ENCODE results near the gene EFCAB8.

The EFCAB8 gene

GRCh38 chr20:32858701-32859372 lies at the start of gene EFCAB8:
EFCAB8 (plus strand) TSS chr20:32858923; CDS start chr20:32863793, 4,870 bp downstream.
- Histone ChIP-seq H3K4me2 (ENCODE audit: low read depth, low read length) (no peak within 1 kb of the TSS), H3K27ac (ENCODE audit: low read length) (no peak within 1 kb of the TSS), H3K36me3 (replicated peaks; ENCODE audit: insufficient read depth, low read length) (no peaks in the 10 kb centered on the region), H3K9me2 (replicated peaks; ENCODE audit: insufficient read depth, low read length) (no peaks in the 10 kb centered on the region), H3K9me3 (replicated peaks; ENCODE audit: insufficient read depth, low read length) (no peaks in the 10 kb centered on the region), H3K27me3 (replicated peaks; ENCODE audit: insufficient read depth, low read length) (no peaks in the 10 kb centered on the region), H4K20me1 (ENCODE audit: insufficient read depth, low read length) (no peaks in the 10 kb centered on the region), H3F3A (ENCODE audit: insufficient read depth, low read length) (peaks cover 7% of the 10 kb centered on the region), H3K9ac (ENCODE audit: low read length) (no peak within 1 kb of the TSS), H2AFZ (ENCODE audit: low read length) (no peak within 1 kb of the TSS), H3K4me1 (ENCODE audit: low read length) (peaks cover 22% of the 10 kb centered on the region), H3K79me2 (ENCODE audit: low read length) (no peaks in the 10 kb centered on the region), H3K4me3 (ENCODE audit: low read length) (no peak within 1 kb of the TSS)
- no peak for DNase-seq
- TF ChIP-seq EZH2 (optimal IDR thresholded peaks at IDR 0.05; ENCODE audit: low read depth, low read length) = no peak
- no peak for TF ChIP-seq EZH2phosphoT487 (IDR thresholded peaks at IDR 0.05; ENCODE audit: low read length)
- no peak for TF ChIP-seq CTCF (IDR thresholded peaks at IDR 0.05; ENCODE audit: low read length)

DNA sequence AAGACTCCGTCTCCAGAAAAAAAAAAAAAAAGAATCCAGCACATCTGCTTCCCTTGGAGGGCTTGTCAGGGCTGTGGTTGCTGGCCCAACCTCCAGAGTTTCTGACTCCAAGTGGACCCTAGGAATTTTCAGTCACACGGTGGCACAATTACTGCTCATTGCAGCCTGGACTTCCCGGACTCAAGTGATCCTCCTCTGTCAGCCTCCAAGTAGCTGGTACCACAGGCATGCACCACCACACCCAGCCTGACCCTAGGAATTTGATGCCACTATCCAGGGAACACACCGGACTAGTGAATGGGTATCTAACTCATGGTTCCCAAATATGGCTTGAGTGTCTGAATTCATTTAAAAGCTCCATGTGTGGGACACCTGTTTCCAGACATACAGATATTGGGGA lies 48.8 kb upstream of the EFCAB8 start:
- Histone ChIP-seq H3K9me2 (replicated peaks; ENCODE audit: insufficient read depth, low read length) (no peaks in the 10 kb centered on the region), H3K4me2 (ENCODE audit: low read depth, low read length) (no peak overlapping the region), H3K79me2 (ENCODE audit: low read length) (no peaks in the 10 kb centered on the region), H3K4me1 (ENCODE audit: low read length) (no peaks in the 10 kb centered on the region), H3K9me3 (replicated peaks; ENCODE audit: insufficient read depth, low read length) (no peaks in the 10 kb centered on the region), H3K9ac (ENCODE audit: low read length) (no peak overlapping the region), H3F3A (ENCODE audit: insufficient read depth, low read length) (no peaks in the 10 kb centered on the region), H3K4me3 (ENCODE audit: low read length) (no peak overlapping the region), H3K36me3 (replicated peaks; ENCODE audit: insufficient read depth, low read length) (no peaks in the 10 kb centered on the region), H3K27me3 (replicated peaks; ENCODE audit: insufficient read depth, low read length) (no peaks in the 10 kb centered on the region), H4K20me1 (ENCODE audit: insufficient read depth, low read length) (no peaks in the 10 kb centered on the region), H2AFZ (ENCODE audit: low read length) (no peak overlapping the region), H3K27ac (ENCODE audit: low read length) (no peak overlapping the region)
- TF ChIP-seq CTCF (IDR thresholded peaks at IDR 0.05; ENCODE audit: low read length) = no peak
- no peak for TF ChIP-seq EZH2phosphoT487 (IDR thresholded peaks at IDR 0.05; ENCODE audit: low read length)
- TF ChIP-seq EZH2 (optimal IDR thresholded peaks at IDR 0.05; ENCODE audit: low read depth, low read length) = no peak
- no peak for DNase-seq

DNA sequence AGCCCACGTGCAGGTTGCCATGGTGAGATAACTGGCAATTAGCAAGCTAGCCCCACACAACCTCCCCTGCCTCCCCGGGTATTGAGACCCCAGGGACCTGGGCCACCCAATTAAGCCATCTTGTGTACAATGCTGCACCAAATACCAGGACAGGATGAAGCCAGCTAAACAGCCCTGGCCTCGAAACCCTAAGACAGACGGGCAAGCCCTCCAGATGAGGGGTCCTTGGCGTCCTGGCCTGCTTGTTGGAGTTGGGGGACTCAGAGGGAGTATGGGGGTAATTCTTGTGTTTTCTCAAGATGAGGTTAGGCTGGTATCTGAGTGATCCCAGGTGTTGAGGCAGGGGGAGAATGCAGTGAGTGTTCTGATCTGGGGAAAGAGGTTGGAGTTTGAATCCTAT lies 47.8 kb upstream of the EFCAB8 start:
- Histone ChIP-seq H3K79me2 (ENCODE audit: low read length) (no peaks in the 10 kb centered on the region), H3K9me3 (replicated peaks; ENCODE audit: insufficient read depth, low read length) (no peaks in the 10 kb centered on the region), H3K27ac (ENCODE audit: low read length) (no peak overlapping the region), H3K4me1 (ENCODE audit: low read length) (no peaks in the 10 kb centered on the region), H3K4me2 (ENCODE audit: low read depth, low read length) (no peak overlapping the region), H3K9ac (ENCODE audit: low read length) (no peak overlapping the region), H3K27me3 (replicated peaks; ENCODE audit: insufficient read depth, low read length) (no peaks in the 10 kb centered on the region), H3K4me3 (ENCODE audit: low read length) (no peak overlapping the region), H3K36me3 (replicated peaks; ENCODE audit: insufficient read depth, low read length) (no peaks in the 10 kb centered on the region), H4K20me1 (ENCODE audit: insufficient read depth, low read length) (no peaks in the 10 kb centered on the region), H2AFZ (ENCODE audit: low read length) (no peak overlapping the region), H3K9me2 (replicated peaks; ENCODE audit: insufficient read depth, low read length) (no peaks in the 10 kb centered on the region), H3F3A (ENCODE audit: insufficient read depth, low read length) (no peaks in the 10 kb centered on the region)
- TF ChIP-seq CTCF (IDR thresholded peaks at IDR 0.05; ENCODE audit: low read length) = no peak
- no peak for TF ChIP-seq EZH2phosphoT487 (IDR thresholded peaks at IDR 0.05; ENCODE audit: low read length)
- no peak for TF ChIP-seq EZH2 (optimal IDR thresholded peaks at IDR 0.05; ENCODE audit: low read depth, low read length)
- no peak for DNase-seq
